Neutrophil (primary cell): Measurements from ENCODE around the gene SPNS3.

Experiments
- H3K27ac ChIP-seq: fragments of 200-600 bp; sonication (generic); 2 replicates; pipeline ENCODE4 v1.5.1; 2016; ENCODE audit warnings: mild to moderate bottlenecking, moderate library complexity
- H3K27me3 ChIP-seq: fragments of 200-600 bp; sonication (generic); 2 replicates; pipeline ENCODE4 v1.6.0; 2016; ENCODE audit warnings: mild to moderate bottlenecking
- H3K36me3 ChIP-seq: fragments of 200-600 bp; sonication (generic); 2 replicates; pipeline ENCODE4 v1.5.1; 2017
- H3K4me1 ChIP-seq, 2 experiments: fragments of 200-600 bp in 1 of 2; sonication (generic) in 1 of 2; 1 replicate in 1 of 2; 2 replicates in 1 of 2; pipeline versions ENCODE4 v1.5.1 to v1.6.1; 2013 to 2016; ENCODE audit warnings: low read depth in 1 of 2, low read length in 1 of 2, mild to moderate bottlenecking in 1 of 2, moderate library complexity in 1 of 2; ENCODE audit not compliant: control insufficient read depth in 1 of 2, insufficient read depth in 1 of 2
- H3K4me3 ChIP-seq, 2 experiments: fragments of 200-600 bp in 1 of 2; sonication (generic) in 1 of 2; 1 replicate in 1 of 2; 2 replicates in 1 of 2; pipeline ENCODE4 v1.5.1; 2013 to 2016; ENCODE audit warnings: low read depth in 1 of 2, low read length in 1 of 2, mild to moderate bottlenecking in 1 of 2, moderate library complexity in 1 of 2
- H3K9me3 ChIP-seq: fragments of 200-600 bp; sonication (generic); 2 replicates; pipeline ENCODE4 v1.5.1; 2016
- CTCF ChIP-seq: fragments of 200-600 bp; sonication (generic); IDR thresholded peaks from 2 replicates; pipeline ENCODE4 v1.5.1; 2016; ENCODE audit warnings: antibody characterized with exemption

Gene SPNS3

GRCh38 chr17:4518901-4519300 is 85.2 kb downstream of the SPNS3 start:
- no peak for TF ChIP-seq CTCF
- H3K9me3 ChIP-seq = no peaks in the 10 kb centered on the region
- H3K27me3 ChIP-seq = no peaks in the 10 kb centered on the region
- H3K4me1 ChIP-seq = no peaks in the 10 kb centered on the region
- peaks cover 8% of the 10 kb centered on the region for H3K36me3 ChIP-seq
- H3K4me3 ChIP-seq = no peak overlapping the region
- no peak overlapping the region for H3K27ac ChIP-seq

GRCh38 chr17:4519361-4519788 is 85.6 kb downstream of the SPNS3 start:
- Histone ChIP-seq H3K4me1 (no peaks in the 10 kb centered on the region), H3K4me3 (no peak overlapping the region), H3K27me3 (no peaks in the 10 kb centered on the region), H3K27ac (no peak overlapping the region), H3K36me3 (peaks cover 8% of the 10 kb centered on the region), H3K9me3 (no peaks in the 10 kb centered on the region)
- TF ChIP-seq CTCF = no peak

GRCh38 chr17:4520060-4520893 is 86.5 kb downstream of the SPNS3 start:
- no peak for TF ChIP-seq CTCF
- Histone ChIP-seq H3K27ac (no peak overlapping the region), H3K27me3 (no peaks in the 10 kb centered on the region), H3K4me1 (no peaks in the 10 kb centered on the region), H3K9me3 (no peaks in the 10 kb centered on the region), H3K4me3 (no peak overlapping the region), H3K36me3 (peaks cover 14% of the 10 kb centered on the region)

GRCh38 chr17:4520894-4521600 is 87.3 kb downstream of the SPNS3 start:
- no peak overlapping the region for H3K27ac ChIP-seq
- no peaks in the 10 kb centered on the region for H3K27me3 ChIP-seq
- H3K9me3 ChIP-seq = no peaks in the 10 kb centered on the region
- peaks cover 15% of the 10 kb centered on the region for H3K36me3 ChIP-seq
- H3K4me1 ChIP-seq = no peaks in the 10 kb centered on the region
- no peak for TF ChIP-seq CTCF
- no peak overlapping the region for H3K4me3 ChIP-seq

- H3K4me1 ChIP-seq = no peaks in the 10 kb centered on the region
- peaks cover 15% of the 10 kb centered on the region for H3K36me3 ChIP-seq
- H3K9me3 ChIP-seq = no peaks in the 10 kb centered on the region
- H3K4me3 ChIP-seq = no peak overlapping the region
- H3K27me3 ChIP-seq = no peaks in the 10 kb centered on the region
- no peak overlapping the region for H3K27ac ChIP-seq
- TF ChIP-seq CTCF = no peak
Measured at GRCh38 chr17:4522661-4523060, 88.9 kb downstream of the SPNS3 start.
